HEK293T (cell line): Measurements from ENCODE around the gene CHD2.

Experiments used
- FOXA1 ChIP-seq: fragments of 450-650 bp; IDR thresholded peaks from 2 replicates; pipeline ENCODE4 v1.6.1; 2016; ENCODE audit warnings: mild to moderate bottlenecking
- FOXM1 ChIP-seq: fragments of 450-650 bp; IDR thresholded peaks from 2 replicates; pipeline ENCODE4 v1.6.1; 2017; ENCODE audit warnings: mild to moderate bottlenecking, borderline replicate concordance
- LEF1 ChIP-seq: fragments of 450-650 bp; IDR thresholded peaks from 2 replicates; pipeline ENCODE4 v1.6.1; 2017; ENCODE audit warnings: mild to moderate bottlenecking, borderline replicate concordance

DNA sequence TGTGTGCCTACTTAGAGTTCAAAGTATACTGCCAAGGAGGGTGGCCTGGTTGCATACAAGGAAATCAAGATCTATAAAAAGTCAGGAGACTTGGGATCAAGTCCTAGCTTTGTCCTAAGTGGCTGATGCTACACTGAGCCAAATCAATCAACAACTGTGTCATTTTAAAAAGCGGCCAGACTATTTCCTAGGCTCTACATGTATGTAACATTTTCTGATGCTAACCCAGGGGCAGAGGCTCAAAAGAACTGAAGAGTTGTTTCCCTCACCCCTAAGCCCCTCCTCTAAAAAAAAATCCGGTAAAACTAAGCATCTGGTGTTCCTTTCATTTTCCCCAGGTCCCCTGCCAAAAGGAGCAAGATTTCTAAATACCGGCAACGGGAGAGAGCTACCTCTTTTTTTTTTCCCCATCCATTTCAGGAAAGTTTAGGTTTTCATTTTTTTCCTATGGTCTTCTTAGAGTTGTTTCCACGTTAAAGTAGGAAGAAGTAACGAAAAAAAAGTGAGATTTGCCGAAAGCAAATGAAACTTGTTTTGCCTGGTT, 18.8 kb upstream of the CHD2 start:
- no peak for TF ChIP-seq FOXA1
- no peak for TF ChIP-seq LEF1
- TF ChIP-seq FOXM1 = no peak
